ENCODE data around the gene VANGL2.

VANGL2 gene

GRCh38 chr1:160428655-160429054 is 28.3 kb downstream of the VANGL2 start:
- peak; percentile 69 for DNase-seq (ENCODE audit: low read depth)

- DNase-seq (ENCODE audit: low read depth): no peak
Measured at GRCh38 chr1:160429125-160429561, 28.8 kb downstream of the VANGL2 start.

GRCh38 chr1:160429702-160430535 is 29.6 kb downstream of the VANGL2 start:
- DNase-seq (ENCODE audit: low read depth): no peak

- no peak for DNase-seq (ENCODE audit: low read depth)
Measured at GRCh38 chr1:160431006-160431405, 30.6 kb downstream of the VANGL2 start.

- no peak for DNase-seq (ENCODE audit: low read depth)
Measured at GRCh38 chr1:160431571-160431970, 31.2 kb downstream of the VANGL2 start.

- no peak for DNase-seq (ENCODE audit: low read depth)
Measured at GRCh38 chr1:160432371-160432786, 32.0 kb downstream of the VANGL2 start.

- DNase-seq (ENCODE audit: low read depth): no peak
Measured at GRCh38 chr1:160436966-160437365, 36.6 kb downstream of the VANGL2 start.

- no peak for DNase-seq (ENCODE audit: low read depth)
Measured at GRCh38 chr1:160437432-160438316, 37.3 kb downstream of the VANGL2 start.

GRCh38 chr1:160438317-160438918 is 38.1 kb downstream of the VANGL2 start:
- DNase-seq (ENCODE audit: low read depth): no peak

GRCh38 chr1:160438935-160439334 is 38.6 kb downstream of the VANGL2 start:
- DNase-seq (ENCODE audit: low read depth): no peak

- DNase-seq (ENCODE audit: low read depth): no peak
Measured at GRCh38 chr1:160439718-160440117, 39.4 kb downstream of the VANGL2 start.

GRCh38 chr1:160446945-160447600 is 46.7 kb downstream of the VANGL2 start:
- DNase-seq (ENCODE audit: low read depth): no peak

GRCh38 chr1:160449494-160449893 is 49.1 kb downstream of the VANGL2 start:
- DNase-seq (ENCODE audit: low read depth): no peak

GRCh38 chr1:160451119-160451858 is 50.9 kb downstream of the VANGL2 start:
- DNase-seq (ENCODE audit: low read depth): no peak

- no peak for DNase-seq (ENCODE audit: low read depth)
Measured at GRCh38 chr1:160451859-160452232, 51.5 kb downstream of the VANGL2 start.

GRCh38 chr1:160453443-160453842 is 53.1 kb downstream of the VANGL2 start:
- DNase-seq (ENCODE audit: low read depth): no peak

- no peak for DNase-seq (ENCODE audit: low read depth)
Measured at GRCh38 chr1:160454371-160455152, 54.2 kb downstream of the VANGL2 start.

- no peak for DNase-seq (ENCODE audit: low read depth)
Measured at GRCh38 chr1:160455153-160455517, 54.8 kb downstream of the VANGL2 start.

GRCh38 chr1:160459056-160459455 is 58.7 kb downstream of the VANGL2 start:
- DNase-seq (ENCODE audit: low read depth): no peak

GRCh38 chr1:160459687-160460086 is 59.3 kb downstream of the VANGL2 start:
- no peak for DNase-seq (ENCODE audit: low read depth)

- DNase-seq (ENCODE audit: low read depth): no peak
Measured at GRCh38 chr1:160460214-160460642, 59.9 kb downstream of the VANGL2 start.
